ENCODE results near the gene ERGIC2. TPM values are rescaled to one million over a fixed set of nuclear protein-coding genes. Genes with fewer than 3 reads are reported as not detected.

ERGIC2 gene
- polyA plus RNA-seq, 4 donors = 100 to 123 (median 119) TPM

GRCh38 chr12:29382251-29382650, 1.3 kb upstream of the ERGIC2 start:
- DNase-seq (ENCODE audit: low read depth in 4 of 4, low spot score in 3 of 4) = no peak

GRCh38 chr12:29376118-29376517, 4.9 kb downstream of the ERGIC2 start:
- no peak for DNase-seq (ENCODE audit: low read depth in 4 of 4, low spot score in 3 of 4)

GRCh38 chr12:29374913-29375312, 6.1 kb downstream of the ERGIC2 start:
- DNase-seq (ENCODE audit: low read depth in 4 of 4, low spot score in 3 of 4) = no peak

- DNase-seq (ENCODE audit: low read depth in 4 of 4, low spot score in 3 of 4) = no peak
Measured at GRCh38 chr12:29374012-29374411, 7.0 kb downstream of the ERGIC2 start.

- no peak for DNase-seq (ENCODE audit: low read depth in 4 of 4, low spot score in 3 of 4)
Measured at GRCh38 chr12:29365091-29365490, 15.9 kb downstream of the ERGIC2 start.

GRCh38 chr12:29354954-29355353, 26.0 kb downstream of the ERGIC2 start:
- DNase-seq (ENCODE audit: low read depth in 4 of 4, low spot score in 3 of 4) = no peak

- no peak for DNase-seq (ENCODE audit: low read depth in 4 of 4, low spot score in 3 of 4)
Measured at GRCh38 chr12:29350080-29350479, 30.9 kb downstream of the ERGIC2 start.

GRCh38 chr12:29346769-29347421, 34.1 kb downstream of the ERGIC2 start:
- DNase-seq (ENCODE audit: low read depth in 4 of 4, low spot score in 3 of 4) = no peak

- DNase-seq (ENCODE audit: low read depth in 4 of 4, low spot score in 3 of 4) = no peak
Measured at GRCh38 chr12:29343022-29343799, 37.8 kb downstream of the ERGIC2 start.

- DNase-seq (ENCODE audit: low read depth in 4 of 4, low spot score in 3 of 4) = no peak
Measured at GRCh38 chr12:29337325-29337724, 43.6 kb downstream of the ERGIC2 start.

GRCh38 chr12:29334937-29335336, 46.0 kb downstream of the ERGIC2 start:
- no peak for DNase-seq (ENCODE audit: low read depth in 4 of 4, low spot score in 3 of 4)

GRCh38 chr12:29333178-29333577, 47.8 kb downstream of the ERGIC2 start:
- no peak for DNase-seq (ENCODE audit: low read depth in 4 of 4, low spot score in 3 of 4)

GRCh38 chr12:29329411-29329810, 51.6 kb downstream of the ERGIC2 start:
- DNase-seq (ENCODE audit: low read depth in 4 of 4, low spot score in 3 of 4) = no peak

- DNase-seq (ENCODE audit: low read depth in 4 of 4, low spot score in 3 of 4) = no peak
Measured at GRCh38 chr12:29322157-29322556, 58.8 kb downstream of the ERGIC2 start.

- no peak for DNase-seq (ENCODE audit: low read depth in 4 of 4, low spot score in 3 of 4)
Measured at GRCh38 chr12:29320295-29321085, 60.5 kb downstream of the ERGIC2 start.

GRCh38 chr12:29317556-29318363, 63.2 kb downstream of the ERGIC2 start:
- peak; percentile 15 to 43 (median 34) for DNase-seq (ENCODE audit: low read depth in 4 of 4, low spot score in 3 of 4)

- no peak for DNase-seq (ENCODE audit: low read depth in 4 of 4, low spot score in 3 of 4)
Measured at GRCh38 chr12:29316752-29317151, 64.2 kb downstream of the ERGIC2 start.

GRCh38 chr12:29314416-29314815, 66.6 kb downstream of the ERGIC2 start:
- DNase-seq (ENCODE audit: low read depth in 4 of 4, low spot score in 3 of 4) = no peak

GRCh38 chr12:29310899-29311298, 70.1 kb downstream of the ERGIC2 start:
- no peak for DNase-seq (ENCODE audit: low read depth in 4 of 4, low spot score in 3 of 4)

- DNase-seq (ENCODE audit: low read depth in 4 of 4, low spot score in 3 of 4) = no peak
Measured at GRCh38 chr12:29309320-29309902, 71.6 kb downstream of the ERGIC2 start.
